NCI-H1694 treated with DMSO at 0.1 percent for 48 hours (cell line): ENCODE measurements around the gene ASPG.

Source experiments
- DNase-seq: peaks from one replicate; lab custom pipeline; 2025; lab: John Stamatoyannopoulos, UW

Gene ASPG

DNA sequence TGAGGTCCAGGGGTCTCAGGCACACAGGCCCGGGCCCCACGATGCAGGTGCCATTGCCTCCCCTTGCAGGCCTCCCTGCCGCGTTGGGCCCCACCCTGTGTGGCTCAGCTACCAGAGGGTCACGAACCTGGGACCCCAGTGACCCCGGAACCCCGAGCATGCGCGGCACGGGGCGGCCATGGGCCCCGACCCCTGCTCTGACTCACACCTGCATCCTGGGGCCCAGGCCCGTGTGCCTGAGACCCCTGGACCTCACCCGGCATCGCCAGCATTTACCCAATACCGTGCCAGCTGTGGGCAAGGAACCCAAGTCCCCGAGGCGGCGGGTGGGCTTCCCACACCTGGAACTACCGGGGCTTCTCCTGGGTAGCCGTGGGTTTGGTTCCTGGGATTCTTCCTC, 78.0 kb downstream of the ASPG start:
- DNase-seq: no peak

DNA sequence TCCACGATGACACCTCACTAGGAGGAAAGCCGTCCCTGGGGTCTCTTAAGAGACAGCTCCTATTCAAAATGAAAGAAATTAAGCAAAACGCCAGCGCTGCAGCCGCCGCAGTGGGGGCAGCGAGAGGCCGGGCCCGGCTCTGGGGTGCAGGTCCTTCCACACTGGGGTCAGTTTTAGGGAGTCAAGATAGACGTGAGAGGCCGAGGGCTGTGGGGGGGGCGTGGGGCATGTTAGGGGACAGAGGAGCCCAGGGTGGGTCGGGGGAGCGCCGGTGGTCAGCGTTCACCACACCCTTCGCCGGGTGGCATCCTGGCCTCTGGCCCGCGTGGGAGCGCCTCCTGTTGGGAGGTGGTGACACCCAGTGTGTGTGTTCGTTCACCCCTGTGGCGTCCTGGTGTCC, 78.5 kb downstream of the ASPG start:
- no peak for DNase-seq

DNA sequence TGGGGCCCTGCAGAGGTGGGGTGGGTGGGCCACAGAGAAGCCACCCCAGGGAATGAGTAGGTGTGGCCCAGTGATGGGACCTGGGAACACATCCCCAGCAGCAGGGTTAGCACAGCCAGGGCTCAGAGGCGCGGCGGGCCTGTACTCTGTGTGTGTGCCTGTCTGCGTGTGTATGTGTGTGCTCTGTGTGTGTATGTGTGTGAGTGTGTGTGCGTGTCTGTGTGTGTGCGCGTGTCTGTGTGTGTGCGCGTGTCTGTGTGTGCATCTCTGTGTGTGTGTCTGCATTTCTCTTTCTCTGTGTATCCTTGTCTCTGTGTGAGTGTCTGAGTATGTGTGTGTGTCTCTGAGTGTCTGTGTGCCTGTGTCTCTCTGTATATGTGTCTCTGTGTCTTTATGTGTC, 79.0 kb downstream of the ASPG start:
- DNase-seq: no peak
